K562 (cell line): Measurements from ENCODE around the gene FBXW7. TPM values are rescaled to one million over a fixed set of nuclear protein-coding genes. Genes with fewer than 3 reads are reported as not detected.

Experiments used
- C11orf30 ChIP-seq: fragments of 450-650 bp; IDR thresholded peaks from 2 replicates; pipeline ENCODE4 v1.6.1; 2016; ENCODE audit warnings: low read depth, mild to moderate bottlenecking
- DACH1 ChIP-seq: fragments of 450-650 bp; IDR thresholded peaks from 2 replicates; pipeline ENCODE4 v1.6.1; 2018; ENCODE audit not compliant: partially characterized antibody
- ESRRA ChIP-seq: fragments of 450-650 bp; IDR thresholded peaks from 2 replicates; pipeline ENCODE4 v1.6.1; 2014; ENCODE audit warnings: low read depth, mild to moderate bottlenecking, moderate library complexity, borderline replicate concordance
- PHF8 ChIP-seq: fragments of 200-600 bp; sonication (generic); IDR thresholded peaks from 2 replicates; pipeline ENCODE4 v1.6.1; 2012; ENCODE audit warnings: mixed run types, mild to moderate bottlenecking, inconsistent platforms, low read length, moderate library complexity, borderline replicate concordance
- RCOR1 ChIP-seq, 2 experiments: IDR thresholded peaks; 2 replicates each; pipeline ENCODE4 v1.6.1; 2012; ENCODE audit warnings: low read depth in 2 of 2, low read length in 2 of 2, borderline replicate concordance in 1 of 2, improper control_type of control experiment in 1 of 2
- RHOXF2B ChIP-seq: fragments of 250-450 bp; sonication (Bioruptor Pico); conservative IDR thresholded peaks from 2 replicates; pipeline ENCODE4 v1.5.1; 2021
- STAT5B ChIP-seq: fragments of 250-450 bp; sonication (Bioruptor Pico); IDR thresholded peaks from 2 replicates; pipeline ENCODE4 v1.8.0; 2021; ENCODE audit warnings: mild to moderate bottlenecking, inconsistent platforms
- TBP ChIP-seq: optimal IDR thresholded peaks from 2 replicates; pipeline ENCODE3; 2011; ENCODE audit warnings: low read depth, low read length, improper control_type of control experiment
- ZNF224 ChIP-seq: sonication (generic); formaldehyde crosslinking; IDR thresholded peaks from 2 replicates; pipeline ENCODE4 v1.8.0; 2022; ENCODE audit warnings: mild to moderate bottlenecking, missing genetic modification reagents
- ZNF445 ChIP-seq: fragments of 250-450 bp; sonication (Bioruptor Pico); IDR thresholded peaks from 2 replicates; pipeline ENCODE4 v1.4.0; 2020; ENCODE audit warnings: low read depth, mild to moderate bottlenecking, moderate library complexity
- ZNF644 ChIP-seq: fragments of 200-800 bp; sonication (Bioruptor generic); IDR thresholded peaks from 2 replicates; pipeline ENCODE4 v1.6.1; 2016; ENCODE audit warnings: low read depth, missing genetic modification characterization, missing compliant biosample characterization
- polyA plus RNA-seq, 8 experiments: library from polyadenylated mRNA; depleted of rRNA in 4 of 8; stranded (reverse) in 5 of 8; unstranded in 3 of 8; fragments of >200 nt; fragmentation: Nextera tagmentation in 2 of 8; fragmentation: Illumina TruSeq in 1 of 8; extraction: Ambion mirVana in 2 of 8; extraction: Trizol in 1 of 8; gene quantifications; 2 replicates each; pipeline versions ENCODE4 v1.2.1 to v1.2.3, GENCODE V29; 2011 to 2014; ENCODE audit warnings: inconsistent platforms in 1 of 8, missing spikeins in 1 of 8
- total RNA-seq, 7 experiments: library from RNA; depleted of rRNA in 6 of 7; stranded (reverse); fragments of >200 nt in 6 of 7; fragmentation: Illumina TruSeq in 2 of 7; extraction: Trizol in 2 of 7; gene quantifications; 2 replicates each; pipeline versions ENCODE4 v1.2.1 to v1.2.3, GENCODE V29; 2011 to 2021; ENCODE audit warnings: low replicate concordance in 1 of 7
- TF ChIP-seq, protein P1 (sequence below), 2 experiments: fragments of 450-650 bp; formaldehyde crosslinking in 1 of 2; IDR thresholded peaks; 2 replicates each; pipeline versions ENCODE4 v1.4.0 to v1.6.1; 2014 to 2020; ENCODE audit warnings: mild to moderate bottlenecking in 2 of 2, borderline replicate concordance in 1 of 2, low read depth in 1 of 2
- TF ChIP-seq, protein P2 (sequence below): fragments of 450-650 bp; formaldehyde crosslinking; IDR thresholded peaks from 2 replicates; pipeline ENCODE4 v1.4.0; 2020; ENCODE audit warnings: mild to moderate bottlenecking, moderate library complexity
- TF ChIP-seq, protein P3 (sequence below): sonication (generic); formaldehyde crosslinking; IDR thresholded peaks from 2 replicates; pipeline ENCODE4 v1.9.0; 2022; ENCODE audit warnings: mild to moderate bottlenecking, missing genetic modification reagents
- TF ChIP-seq, protein P4 (sequence below), 3 experiments: IDR thresholded peaks in 2 of 3; conservative IDR thresholded peaks in 1 of 3; 2 replicates each; pipeline ENCODE4 v1.5.1; 2011 to 2012; ENCODE audit warnings: low read length in 3 of 3, mild to moderate bottlenecking in 3 of 3, control low read depth in 2 of 3, improper control_type of control experiment in 1 of 3, inconsistent platforms in 1 of 3, low read depth in 1 of 3, mixed read lengths in 1 of 3, moderate library complexity in 1 of 3; ENCODE audit not compliant: insufficient read depth in 2 of 3

FBXW7 gene
- total and polyA plus RNA-seq, 9 of the 15 experiments (the other 6 are each of a cell fraction or from before 2014, with no cell fraction given): 6.8 to 44.2 (median 16.4) TPM

DNA sequence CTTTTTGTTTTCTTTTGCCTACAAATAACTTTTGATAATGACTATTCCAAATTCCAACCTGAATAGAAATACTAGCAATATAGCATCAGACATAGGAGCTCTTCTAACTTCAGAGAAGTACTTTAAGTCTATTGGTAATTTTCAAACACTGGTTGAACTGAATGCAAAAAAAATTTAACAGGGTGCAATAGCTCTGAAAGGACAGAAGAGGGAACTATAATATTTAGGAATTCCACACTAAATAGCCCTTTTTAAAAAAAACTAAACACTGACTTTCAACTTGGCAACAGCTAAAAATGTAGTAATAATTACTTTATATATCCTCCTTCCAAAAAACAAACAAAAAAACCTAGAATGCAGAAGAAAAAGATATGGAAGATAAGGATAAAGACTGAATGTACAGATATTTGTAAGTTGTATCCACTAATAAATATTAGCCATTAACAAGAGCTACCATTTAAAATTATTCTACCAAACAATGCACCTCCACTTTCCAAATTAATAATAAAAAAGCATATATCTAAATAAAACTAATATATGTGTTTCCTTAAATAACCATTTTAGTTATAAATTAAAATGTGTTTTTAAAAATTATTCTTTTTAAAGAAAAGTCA lies 81.4 kb downstream of the FBXW7 start (continued):
- TF ChIP-seq, protein P1, sequence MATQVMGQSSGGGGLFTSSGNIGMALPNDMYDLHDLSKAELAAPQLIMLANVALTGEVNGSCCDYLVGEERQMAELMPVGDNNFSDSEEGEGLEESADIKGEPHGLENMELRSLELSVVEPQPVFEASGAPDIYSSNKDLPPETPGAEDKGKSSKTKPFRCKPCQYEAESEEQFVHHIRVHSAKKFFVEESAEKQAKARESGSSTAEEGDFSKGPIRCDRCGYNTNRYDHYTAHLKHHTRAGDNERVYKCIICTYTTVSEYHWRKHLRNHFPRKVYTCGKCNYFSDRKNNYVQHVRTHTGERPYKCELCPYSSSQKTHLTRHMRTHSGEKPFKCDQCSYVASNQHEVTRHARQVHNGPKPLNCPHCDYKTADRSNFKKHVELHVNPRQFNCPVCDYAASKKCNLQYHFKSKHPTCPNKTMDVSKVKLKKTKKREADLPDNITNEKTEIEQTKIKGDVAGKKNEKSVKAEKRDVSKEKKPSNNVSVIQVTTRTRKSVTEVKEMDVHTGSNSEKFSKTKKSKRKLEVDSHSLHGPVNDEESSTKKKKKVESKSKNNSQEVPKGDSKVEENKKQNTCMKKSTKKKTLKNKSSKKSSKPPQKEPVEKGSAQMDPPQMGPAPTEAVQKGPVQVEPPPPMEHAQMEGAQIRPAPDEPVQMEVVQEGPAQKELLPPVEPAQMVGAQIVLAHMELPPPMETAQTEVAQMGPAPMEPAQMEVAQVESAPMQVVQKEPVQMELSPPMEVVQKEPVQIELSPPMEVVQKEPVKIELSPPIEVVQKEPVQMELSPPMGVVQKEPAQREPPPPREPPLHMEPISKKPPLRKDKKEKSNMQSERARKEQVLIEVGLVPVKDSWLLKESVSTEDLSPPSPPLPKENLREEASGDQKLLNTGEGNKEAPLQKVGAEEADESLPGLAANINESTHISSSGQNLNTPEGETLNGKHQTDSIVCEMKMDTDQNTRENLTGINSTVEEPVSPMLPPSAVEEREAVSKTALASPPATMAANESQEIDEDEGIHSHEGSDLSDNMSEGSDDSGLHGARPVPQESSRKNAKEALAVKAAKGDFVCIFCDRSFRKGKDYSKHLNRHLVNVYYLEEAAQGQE (IDR thresholded peaks at IDR 0.05; ENCODE audit: borderline replicate concordance): peak; percentile 55; the same call in 1 of the 2 replicates
- TF ChIP-seq, protein P1 (CRISPR knock-in tag; IDR thresholded peaks at IDR 0.05; ENCODE audit: low read depth): no peak
- TF ChIP-seq STAT5B (no peak), RCOR1 (IDR thresholded peaks at IDR 0.05; ENCODE audit: borderline replicate concordance in 1 of 2, low read depth in 2 of 2, low read length in 2 of 2) (no peak), DACH1 (peak; percentile 29), RHOXF2B (CRISPR knock-in tag) (no peak), ZNF445 (CRISPR knock-in tag) (no peak), C11orf30 (no peak), PHF8 (no peak), ZNF644 (tag) (no peak), ZNF224 (no peak), ESRRA (no peak), TBP (no peak)
- TF ChIP-seq, protein P2, sequence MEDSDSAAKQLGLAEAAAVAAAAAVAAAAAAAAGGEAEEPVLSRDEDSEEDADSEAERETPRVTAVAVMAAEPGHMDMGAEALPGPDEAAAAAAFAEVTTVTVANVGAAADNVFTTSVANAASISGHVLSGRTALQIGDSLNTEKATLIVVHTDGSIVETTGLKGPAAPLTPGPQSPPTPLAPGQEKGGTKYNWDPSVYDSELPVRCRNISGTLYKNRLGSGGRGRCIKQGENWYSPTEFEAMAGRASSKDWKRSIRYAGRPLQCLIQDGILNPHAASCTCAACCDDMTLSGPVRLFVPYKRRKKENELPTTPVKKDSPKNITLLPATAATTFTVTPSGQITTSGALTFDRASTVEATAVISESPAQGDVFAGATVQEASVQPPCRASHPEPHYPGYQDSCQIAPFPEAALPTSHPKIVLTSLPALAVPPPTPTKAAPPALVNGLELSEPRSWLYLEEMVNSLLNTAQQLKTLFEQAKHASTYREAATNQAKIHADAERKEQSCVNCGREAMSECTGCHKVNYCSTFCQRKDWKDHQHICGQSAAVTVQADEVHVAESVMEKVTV: peak; percentile 54
- TF ChIP-seq, protein P3, sequence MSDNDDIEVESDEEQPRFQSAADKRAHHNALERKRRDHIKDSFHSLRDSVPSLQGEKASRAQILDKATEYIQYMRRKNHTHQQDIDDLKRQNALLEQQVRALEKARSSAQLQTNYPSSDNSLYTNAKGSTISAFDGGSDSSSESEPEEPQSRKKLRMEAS (CRISPR knock-in tag): no peak
- TF ChIP-seq, protein P4, sequence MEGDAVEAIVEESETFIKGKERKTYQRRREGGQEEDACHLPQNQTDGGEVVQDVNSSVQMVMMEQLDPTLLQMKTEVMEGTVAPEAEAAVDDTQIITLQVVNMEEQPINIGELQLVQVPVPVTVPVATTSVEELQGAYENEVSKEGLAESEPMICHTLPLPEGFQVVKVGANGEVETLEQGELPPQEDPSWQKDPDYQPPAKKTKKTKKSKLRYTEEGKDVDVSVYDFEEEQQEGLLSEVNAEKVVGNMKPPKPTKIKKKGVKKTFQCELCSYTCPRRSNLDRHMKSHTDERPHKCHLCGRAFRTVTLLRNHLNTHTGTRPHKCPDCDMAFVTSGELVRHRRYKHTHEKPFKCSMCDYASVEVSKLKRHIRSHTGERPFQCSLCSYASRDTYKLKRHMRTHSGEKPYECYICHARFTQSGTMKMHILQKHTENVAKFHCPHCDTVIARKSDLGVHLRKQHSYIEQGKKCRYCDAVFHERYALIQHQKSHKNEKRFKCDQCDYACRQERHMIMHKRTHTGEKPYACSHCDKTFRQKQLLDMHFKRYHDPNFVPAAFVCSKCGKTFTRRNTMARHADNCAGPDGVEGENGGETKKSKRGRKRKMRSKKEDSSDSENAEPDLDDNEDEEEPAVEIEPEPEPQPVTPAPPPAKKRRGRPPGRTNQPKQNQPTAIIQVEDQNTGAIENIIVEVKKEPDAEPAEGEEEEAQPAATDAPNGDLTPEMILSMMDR (IDR thresholded peaks at IDR 0.05 in 2 of 3, conservative IDR thresholded peaks at IDR 0.05 in 1 of 3; ENCODE audit: insufficient read depth in 2 of 3, low read depth in 1 of 3, low read length in 3 of 3): peak; percentile 32 to 75 (median 37); a peak in 4 of 6 replicates
